GM19035 (cell line): ENCODE measurements around the gene OR4D5.

Source experiments
- ATAC-seq: cut with Tn5 transposase; IDR thresholded peaks from one replicate; pipeline ENCODE4 v1.9.1; 2021; ENCODE audit not compliant: unreplicated experiment

The OR4D5 gene

DNA sequence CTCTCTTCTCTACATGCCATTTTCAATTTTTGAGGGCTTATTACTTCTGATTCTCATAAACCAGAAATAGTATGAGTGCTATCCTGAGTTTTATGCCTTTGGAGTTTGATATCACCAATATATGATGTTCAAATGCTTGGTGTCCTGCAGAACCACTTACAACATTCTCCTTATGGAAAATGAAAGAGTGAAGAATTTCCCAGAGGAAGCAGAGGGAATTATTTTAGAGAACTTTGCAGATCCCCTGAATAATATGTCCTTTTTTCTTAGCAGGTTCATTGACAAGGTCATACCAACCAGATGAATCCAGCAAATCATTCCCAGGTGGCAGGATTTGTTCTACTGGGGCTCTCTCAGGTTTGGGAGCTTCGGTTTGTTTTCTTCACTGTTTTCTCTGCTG, at the start of gene OR4D5:
OR4D5 (plus strand) TSS at position 301 of the 400 bp plus-strand sequence; CDS start at position 301, 0 bp downstream.
- no peak for ATAC-seq

- ATAC-seq = no peak
Measured at GRCh38 chr11:123892031-123892430, 47.4 kb upstream of the OR4D5 start.

- no peak for ATAC-seq
Measured at GRCh38 chr11:123899792-123900191, 39.6 kb upstream of the OR4D5 start.

- ATAC-seq = no peak
Measured at GRCh38 chr11:123901867-123902266, 37.5 kb upstream of the OR4D5 start, which contains the start of gene OR8D4. OR8D4 (plus strand) TSS chr11:123902167; CDS start chr11:123906432, 4,265 bp downstream.

DNA sequence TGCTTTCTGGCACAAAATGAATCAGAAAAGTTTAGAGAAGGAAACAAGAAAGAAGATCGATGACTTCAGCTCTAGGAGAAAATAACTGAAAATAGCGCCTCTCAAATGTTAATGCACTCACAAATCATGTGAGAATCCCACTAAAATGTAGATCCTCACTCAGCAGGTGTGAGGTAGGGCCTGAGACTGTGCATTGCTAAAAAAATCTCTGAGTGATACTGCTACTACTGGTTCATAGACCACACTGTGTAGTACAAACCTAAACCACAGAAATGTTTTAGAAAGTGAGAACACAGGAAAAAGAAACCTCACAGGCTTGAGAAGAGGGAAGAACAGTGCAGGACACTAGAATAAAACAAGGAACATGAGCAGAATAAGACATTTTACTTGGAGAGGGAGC, 35.5 kb upstream of the OR4D5 start:
- ATAC-seq = peak; percentile 81

DNA sequence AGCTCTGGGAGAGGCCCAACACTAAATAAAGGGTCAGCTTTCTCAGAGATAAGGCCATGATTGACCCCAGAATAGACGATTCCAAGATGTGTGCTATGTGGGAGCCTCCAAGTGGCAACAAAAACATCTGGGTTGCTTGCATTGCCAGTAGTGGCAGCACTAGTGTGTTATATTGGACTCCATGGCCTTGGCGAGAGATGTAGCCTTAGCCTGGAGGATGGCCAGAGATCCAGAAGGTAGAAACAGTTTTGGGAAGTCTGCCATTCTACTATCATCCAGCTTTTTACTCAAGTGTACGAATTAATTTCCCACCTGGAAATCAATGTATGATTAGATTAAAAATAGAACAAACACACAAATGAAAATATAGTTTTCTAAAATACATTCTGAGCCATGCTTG, 34.5 kb upstream of the OR4D5 start:
- ATAC-seq = no peak

DNA sequence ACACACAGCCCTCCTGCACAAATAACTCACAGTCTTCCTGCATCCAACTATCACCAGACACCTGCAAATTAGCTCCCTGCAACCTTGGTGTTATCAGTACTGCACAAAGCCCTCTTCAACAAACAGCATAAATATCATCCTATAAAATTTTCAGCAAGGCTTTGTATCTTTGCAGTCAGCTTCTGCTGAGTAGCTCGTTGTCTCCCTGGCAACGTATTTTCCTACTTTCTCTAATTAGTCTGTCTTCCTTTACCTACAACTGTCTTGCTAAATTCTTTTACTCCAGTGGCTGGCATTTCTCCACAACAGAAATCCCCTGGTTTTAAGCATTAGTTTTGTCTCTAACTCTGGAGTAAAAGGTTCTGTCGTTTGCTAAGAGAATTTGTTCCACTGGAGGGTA, 33.6 kb upstream of the OR4D5 start:
- ATAC-seq = no peak

DNA sequence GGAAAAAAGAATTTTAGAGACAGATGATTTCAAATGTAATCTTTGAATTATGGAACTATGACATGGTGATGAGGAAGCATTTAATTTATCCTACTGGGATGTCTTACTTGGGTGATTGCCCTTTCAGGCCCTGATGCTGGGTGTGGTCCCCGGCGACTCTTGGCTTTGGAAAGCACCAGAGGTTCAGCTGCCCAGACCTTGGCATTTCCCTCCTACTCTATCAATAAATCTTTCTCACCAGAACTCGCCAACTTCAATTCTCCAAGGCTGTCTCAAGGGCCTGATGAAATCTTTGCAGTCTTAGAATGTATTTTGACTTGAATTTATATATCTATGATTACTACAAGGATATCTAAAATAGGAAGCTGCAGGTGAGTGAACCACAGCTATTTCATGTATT, 18.5 kb upstream of the OR4D5 start:
- no peak for ATAC-seq

- no peak for ATAC-seq
Measured at GRCh38 chr11:123924027-123924426, 15.4 kb upstream of the OR4D5 start.

GRCh38 chr11:123942413-123942812, 3.0 kb downstream of the OR4D5 start:
- ATAC-seq = no peak

GRCh38 chr11:123943738-123944137, 4.3 kb downstream of the OR4D5 start, which contains the start of gene OR6T1:
OR6T1 (minus strand) TSS chr11:123943838; CDS start chr11:123943838, 0 bp downstream.
- ATAC-seq = no peak

GRCh38 chr11:123945132-123945531, 5.7 kb downstream of the OR4D5 start:
- ATAC-seq = no peak

DNA sequence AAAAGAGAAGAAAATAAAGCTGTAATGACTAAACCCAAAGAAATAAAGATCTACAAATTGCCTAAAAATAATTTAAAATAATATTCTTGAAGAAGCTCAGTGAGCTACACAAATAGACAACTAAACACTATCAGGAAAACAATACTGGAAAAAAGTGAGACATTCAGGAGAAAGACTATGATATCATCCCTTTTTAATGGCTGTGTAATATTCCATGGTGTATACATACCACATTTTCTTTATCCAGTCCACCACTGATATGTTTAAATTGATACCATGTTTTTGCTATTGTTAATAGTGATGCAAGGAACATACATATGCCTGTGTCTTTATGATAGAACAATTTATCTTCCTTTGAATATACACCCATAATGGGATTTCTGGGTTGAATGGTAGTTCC, 17.3 kb downstream of the OR4D5 start:
- ATAC-seq = no peak

DNA sequence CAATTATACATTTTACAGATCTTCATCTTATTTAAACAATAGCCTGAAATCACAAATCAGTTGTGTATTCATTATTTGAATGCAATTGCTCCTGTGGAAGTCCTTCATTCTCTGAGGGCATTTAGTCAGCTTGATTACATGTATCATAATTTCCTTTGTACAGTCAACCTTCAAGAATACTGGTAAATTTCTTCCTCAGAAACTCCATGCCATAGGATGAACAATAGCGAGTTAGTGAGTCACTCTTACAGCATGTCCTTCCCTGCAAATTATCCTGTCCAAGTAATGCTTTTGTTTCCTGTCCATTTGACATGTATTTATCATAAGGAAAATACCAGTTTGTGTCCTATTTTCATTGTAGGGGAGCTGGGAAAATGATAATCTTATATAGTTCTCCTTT, 34.4 kb downstream of the OR4D5 start:
- no peak for ATAC-seq

GRCh38 chr11:123976770-123977560, 37.5 kb downstream of the OR4D5 start:
- no peak for ATAC-seq

- ATAC-seq = no peak
Measured at GRCh38 chr11:123977731-123978347, 38.4 kb downstream of the OR4D5 start, which contains the start of gene OR10S1. OR10S1 (minus strand) TSS chr11:123977781; CDS start chr11:123977664, 117 bp downstream.

GRCh38 chr11:123979311-123979710, 39.9 kb downstream of the OR4D5 start:
- ATAC-seq = no peak
